ENCODE data around the gene CPEB1. TPM values are rescaled to one million over a fixed set of nuclear protein-coding genes. Genes with fewer than 3 reads are reported as not detected.

Gene CPEB1
- total RNA-seq, 3 donors from 2014 or later (not counting 1 experiment from before 2014, with no cell fraction given): not detected

DNA sequence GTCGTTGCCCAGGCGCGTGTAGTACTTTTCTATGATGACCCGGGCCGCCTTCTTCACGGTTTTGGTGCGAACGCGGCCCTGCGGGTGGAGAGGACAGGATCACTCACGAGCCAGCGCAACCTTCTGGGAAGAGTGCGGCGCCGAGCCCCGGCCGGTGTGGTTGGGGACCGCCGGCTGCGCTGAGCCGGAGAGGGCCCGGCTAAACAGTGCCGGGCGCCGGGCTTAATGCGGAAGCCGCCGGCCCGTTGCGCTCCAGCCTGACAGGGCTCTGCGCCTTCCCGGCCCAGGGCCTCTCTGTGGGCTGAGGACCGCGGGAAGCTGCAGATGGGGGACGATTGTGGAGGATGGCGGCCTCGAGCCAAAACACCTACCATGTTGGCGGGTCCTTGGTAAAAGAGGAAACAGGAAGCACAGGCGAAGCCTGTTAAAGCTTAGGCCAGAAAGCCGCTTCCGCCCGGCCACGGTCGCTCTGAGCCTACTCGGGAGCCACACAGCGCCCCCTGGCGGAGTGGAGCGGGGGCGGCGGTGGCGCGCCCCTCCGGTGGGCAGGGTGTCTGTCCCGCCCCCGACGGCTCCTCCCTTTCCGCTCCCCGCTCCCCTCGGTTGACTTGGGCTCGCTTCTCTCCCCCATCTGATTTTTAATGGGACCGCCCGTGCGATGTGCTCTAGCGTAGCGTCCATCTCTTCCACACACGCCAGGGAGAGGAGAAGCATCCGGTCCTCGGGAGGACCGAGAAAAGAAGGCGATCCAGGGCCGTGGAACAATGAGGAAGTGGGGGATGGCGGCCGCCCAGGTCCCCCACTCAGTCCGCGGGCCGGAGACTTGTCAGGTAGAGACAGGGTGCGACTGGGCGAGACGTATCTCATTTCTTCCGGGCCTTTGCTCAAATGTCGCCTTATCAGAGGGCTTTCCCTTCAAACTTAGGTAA is 106.8 kb downstream of the CPEB1 start, which contains the start of gene RPS17:
RPS17 (minus strand) TSS at position 403 of the 929 bp plus-strand sequence; CDS start at position 374, 29 bp downstream.
- Histone ChIP-seq H3K9me3 (ENCODE audit: control insufficient read depth, insufficient read depth, low read length) (no peaks in the 10 kb centered on the region), H3K27ac (ENCODE audit: low read length) (peak within 1 kb of the TSS; percentile 87), H3K4me1 (ENCODE audit: control insufficient read depth, insufficient read depth, low read length) (peaks cover 23% of the 10 kb centered on the region), H3K27me3 (ENCODE audit: control insufficient read depth, insufficient read depth, low read length) (no peaks in the 10 kb centered on the region), H3K36me3 (ENCODE audit: control insufficient read depth, insufficient read depth, low read length) (peaks cover 31% of the 10 kb centered on the region), H3K4me3 (ENCODE audit: low read length) (peak within 1 kb of the TSS; percentile 83)
- Mint-ChIP-seq H3K27me3 (ENCODE audit: low read depth in 2 of 2) (peaks cover 0 to 4% of the 10 kb centered on the region in 2 donors), H3K9me3 (no peaks in the 10 kb centered on the region), H3K4me1 (peaks cover 35 to 44% of the 10 kb centered on the region in 2 donors), H3K4me3 (peak within 1 kb of the TSS; percentile 96), H3K36me3 (peaks cover 12% of the 10 kb centered on the region), H3K27ac (peak within 1 kb of the TSS; percentile 92 to 95)
- TF ChIP-seq, protein P1, sequence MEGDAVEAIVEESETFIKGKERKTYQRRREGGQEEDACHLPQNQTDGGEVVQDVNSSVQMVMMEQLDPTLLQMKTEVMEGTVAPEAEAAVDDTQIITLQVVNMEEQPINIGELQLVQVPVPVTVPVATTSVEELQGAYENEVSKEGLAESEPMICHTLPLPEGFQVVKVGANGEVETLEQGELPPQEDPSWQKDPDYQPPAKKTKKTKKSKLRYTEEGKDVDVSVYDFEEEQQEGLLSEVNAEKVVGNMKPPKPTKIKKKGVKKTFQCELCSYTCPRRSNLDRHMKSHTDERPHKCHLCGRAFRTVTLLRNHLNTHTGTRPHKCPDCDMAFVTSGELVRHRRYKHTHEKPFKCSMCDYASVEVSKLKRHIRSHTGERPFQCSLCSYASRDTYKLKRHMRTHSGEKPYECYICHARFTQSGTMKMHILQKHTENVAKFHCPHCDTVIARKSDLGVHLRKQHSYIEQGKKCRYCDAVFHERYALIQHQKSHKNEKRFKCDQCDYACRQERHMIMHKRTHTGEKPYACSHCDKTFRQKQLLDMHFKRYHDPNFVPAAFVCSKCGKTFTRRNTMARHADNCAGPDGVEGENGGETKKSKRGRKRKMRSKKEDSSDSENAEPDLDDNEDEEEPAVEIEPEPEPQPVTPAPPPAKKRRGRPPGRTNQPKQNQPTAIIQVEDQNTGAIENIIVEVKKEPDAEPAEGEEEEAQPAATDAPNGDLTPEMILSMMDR (IDR thresholded peaks at IDR 0.05): peak; percentile 97
- under 1% methylated on average over 81 of the region's 81 CpGs for WGBS (ENCODE audit: insufficient coverage)
- intact Hi-C loops (cut with micrococcal nuclease): loop anchor here (1.0 kb wide), 2 partner anchors 271 to 446 kb away; partner anchors contain the start of gene RAMAC
- ATAC-seq (peak; percentile 94 to 100 (median 94)), DNase-seq (peak; percentile 98 to 99)

DNA sequence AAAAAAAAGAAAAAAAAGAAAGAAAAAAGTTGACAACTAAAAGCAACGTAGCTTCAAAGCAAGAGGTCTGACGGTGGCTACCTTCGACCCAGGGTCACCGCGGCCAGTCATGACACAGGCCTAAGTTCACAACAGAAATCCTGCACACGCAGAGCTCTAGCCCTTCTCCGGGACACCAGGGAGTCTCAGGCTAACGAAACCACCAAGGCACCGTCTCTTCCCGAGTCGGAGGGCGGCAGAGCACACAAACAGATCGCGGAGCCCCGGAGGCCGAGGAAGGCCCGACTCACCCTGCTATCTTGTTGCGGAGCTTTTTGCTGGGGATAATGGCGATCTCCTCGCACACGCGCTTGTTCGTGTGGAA is 107.5 kb downstream of the CPEB1 start:
- intact Hi-C loops (cut with micrococcal nuclease): loop anchor here (1.0 kb wide), 2 partner anchors 272 to 447 kb away; partner anchors contain the start of gene RAMAC
- Mint-ChIP-seq H3K36me3 (peaks cover 13% of the 10 kb centered on the region), H3K4me1 (peaks cover 35 to 44% of the 10 kb centered on the region in 2 donors), H3K27me3 (ENCODE audit: low read depth in 2 of 2) (no peaks in the 10 kb centered on the region), H3K4me3 (peak overlapping the region; percentile 96), H3K9me3 (no peaks in the 10 kb centered on the region), H3K27ac (peak overlapping the region; percentile 92 to 95)
- H3K27ac ChIP-seq (ENCODE audit: low read length): peak overlapping the region; percentile 73
- no peaks in the 10 kb centered on the region for H3K9me3 ChIP-seq (ENCODE audit: control insufficient read depth, insufficient read depth, low read length)
- H3K27me3 ChIP-seq (ENCODE audit: control insufficient read depth, insufficient read depth, low read length): no peaks in the 10 kb centered on the region
- WGBS (ENCODE audit: insufficient coverage): under 1% methylated on average over 23 of the region's 23 CpGs
- peaks cover 23% of the 10 kb centered on the region for H3K4me1 ChIP-seq (ENCODE audit: control insufficient read depth, insufficient read depth, low read length)
- DNase-seq (peak in 1 of 2 donors; percentile 68), ATAC-seq (peak; percentile 1 to 5 (median 4))
- TF ChIP-seq, protein P1 (IDR thresholded peaks at IDR 0.05): no peak
- H3K4me3 ChIP-seq (ENCODE audit: low read length): peak overlapping the region; percentile 83
- H3K36me3 ChIP-seq (ENCODE audit: control insufficient read depth, insufficient read depth, low read length): peaks cover 31% of the 10 kb centered on the region

DNA sequence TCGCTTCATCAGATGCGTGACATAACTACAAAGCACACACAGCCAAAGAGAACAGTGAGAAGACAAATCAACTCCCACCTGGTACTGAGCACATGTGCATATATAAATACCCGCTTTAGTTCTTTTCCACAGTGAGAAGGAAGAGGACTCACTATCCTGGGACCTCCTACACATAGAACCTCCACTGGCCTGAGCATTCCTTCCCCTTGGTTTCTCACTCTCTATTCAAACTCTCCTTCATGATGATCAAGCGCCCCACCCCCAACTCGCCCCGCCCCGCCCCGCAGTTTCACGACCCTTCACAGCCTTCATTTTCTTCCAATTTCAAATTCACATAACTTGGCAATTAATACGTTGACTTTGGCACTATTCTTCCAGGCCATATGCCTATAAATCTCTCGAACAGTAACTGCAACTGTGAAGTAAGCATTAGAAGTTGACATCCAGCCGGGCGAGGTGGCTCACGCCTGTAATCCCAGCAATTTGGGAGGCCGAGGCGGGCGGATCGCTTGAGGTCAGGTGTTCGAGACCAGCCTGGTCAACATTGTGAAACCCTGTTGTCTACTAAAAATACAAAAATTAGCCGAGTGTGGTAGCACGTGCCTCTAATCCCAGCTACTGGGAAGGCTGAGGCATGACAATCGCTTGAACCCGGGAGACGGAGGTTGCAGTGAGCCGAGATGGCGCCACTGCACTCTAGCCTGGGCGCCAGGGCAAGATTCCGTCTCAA is 108.0 kb downstream of the CPEB1 start:
- no peaks in the 10 kb centered on the region for H3K9me3 Mint-ChIP-seq
- intact Hi-C loops (cut with micrococcal nuclease): no loop called here
- Histone ChIP-seq H3K36me3 (ENCODE audit: control insufficient read depth, insufficient read depth, low read length) (peaks cover 31% of the 10 kb centered on the region), H3K9me3 (ENCODE audit: control insufficient read depth, insufficient read depth, low read length) (no peaks in the 10 kb centered on the region), H3K4me1 (ENCODE audit: control insufficient read depth, insufficient read depth, low read length) (peaks cover 23% of the 10 kb centered on the region), H3K4me3 (ENCODE audit: low read length) (peak overlapping the region; percentile 83), H3K27me3 (ENCODE audit: control insufficient read depth, insufficient read depth, low read length) (no peaks in the 10 kb centered on the region), H3K27ac (ENCODE audit: low read length) (peak overlapping the region; percentile 73)
- TF ChIP-seq, protein P1 (IDR thresholded peaks at IDR 0.05): no peak
- ATAC-seq (no peak), DNase-seq (peak in 1 of 2 donors; percentile 33)
- H3K27me3 Mint-ChIP-seq (ENCODE audit: low read depth in 2 of 2): no peaks in the 10 kb centered on the region
- H3K4me1 Mint-ChIP-seq: peaks cover 35 to 44% of the 10 kb centered on the region in 2 donors
- 21% methylated on average over 28 of the region's 28 CpGs for WGBS (ENCODE audit: insufficient coverage)
- H3K27ac Mint-ChIP-seq: peak overlapping the region; percentile 92 to 95
- peak overlapping the region; percentile 96 for H3K4me3 Mint-ChIP-seq
- peaks cover 18% of the 10 kb centered on the region for H3K36me3 Mint-ChIP-seq

Measured in natural killer cell (primary cell).